ENCODE results near the gene TINAG.
"Not testable (repeated sequence)": the region's sequence is repeated elsewhere in the genome, so short reads cannot be mapped to it uniquely, and the experiment has no call there.

TINAG gene

DNA sequence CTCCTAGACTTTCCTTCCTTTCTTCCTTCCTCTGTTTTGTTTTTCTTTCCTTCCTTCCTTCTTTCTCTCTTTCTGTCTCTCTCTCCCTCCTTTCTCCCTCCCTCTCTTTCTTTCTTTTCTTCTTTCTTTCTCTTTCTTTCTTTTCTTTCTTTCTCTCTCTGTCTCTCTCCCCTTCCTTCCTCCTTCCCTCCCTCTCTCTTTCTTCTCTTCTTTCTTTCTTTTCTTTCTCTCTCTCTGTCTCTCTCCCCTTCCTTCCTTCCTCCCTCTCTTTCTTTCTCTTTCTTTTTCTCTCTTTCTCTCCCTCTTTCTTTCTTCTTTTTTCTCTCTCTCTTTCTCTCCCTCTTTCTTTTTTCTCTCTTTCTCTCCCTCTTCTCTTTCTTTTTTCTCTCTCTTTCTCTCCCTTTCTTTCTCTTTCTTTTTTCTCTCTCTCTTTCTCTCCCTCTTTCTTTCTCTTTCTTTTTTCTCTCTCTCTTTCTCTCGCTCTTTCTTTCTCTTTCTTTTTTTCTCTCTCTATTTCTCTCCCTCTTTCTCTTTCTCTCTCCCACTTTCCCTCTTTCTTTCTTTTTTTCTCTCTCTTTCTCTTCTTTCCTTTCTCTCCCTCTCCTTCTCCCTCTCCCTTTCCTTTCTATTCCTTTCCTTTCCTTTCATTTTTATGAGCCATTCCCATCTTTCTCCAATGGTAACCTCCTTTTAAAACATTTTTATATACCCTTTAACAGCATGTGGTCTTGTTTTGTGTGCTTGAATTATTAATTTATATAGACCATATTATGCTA is 2.3 kb downstream of the TINAG start:
- no peak for DNase-seq

DNA sequence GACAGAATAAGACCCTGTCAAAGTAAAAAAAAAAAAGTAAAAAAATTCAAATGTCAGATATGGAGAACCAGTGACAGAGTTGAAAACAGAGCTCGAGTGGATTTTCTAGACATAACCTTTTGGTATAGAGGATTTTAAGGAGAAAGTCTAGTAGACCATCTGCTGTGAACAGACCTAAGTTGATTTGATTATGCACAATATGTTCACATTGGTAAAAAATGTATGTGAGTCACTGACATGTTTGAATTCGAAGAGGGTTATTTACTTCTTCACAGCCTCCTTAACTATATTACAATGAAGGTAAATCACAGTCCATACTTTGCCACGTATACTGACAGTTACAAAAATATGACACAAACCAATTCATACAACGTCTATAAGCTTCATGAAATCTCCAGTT is 7.4 kb downstream of the TINAG start:
- DNase-seq: no peak

DNA sequence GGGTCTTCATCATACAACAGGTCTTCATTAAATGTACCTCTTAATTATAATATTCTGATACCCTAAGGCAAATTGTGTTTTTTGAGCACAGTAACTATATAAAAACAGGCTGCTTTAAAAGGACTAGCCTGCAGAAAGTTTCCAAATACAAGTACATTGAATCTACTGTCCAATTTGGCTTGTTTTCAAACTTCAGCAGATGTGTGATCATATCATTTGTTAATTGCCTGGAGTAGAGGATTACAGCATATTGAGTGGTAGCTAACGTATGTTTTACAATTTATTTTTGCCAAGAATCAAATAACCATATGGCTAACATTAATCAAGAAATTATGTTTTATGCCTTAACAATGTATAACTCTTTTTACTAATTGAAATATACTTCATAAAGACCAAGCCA is 12.6 kb downstream of the TINAG start:
- no peak for DNase-seq

- DNase-seq: no peak
Observed at GRCh38 chr6:54327631-54328030, 19.4 kb downstream of the TINAG start.

DNA sequence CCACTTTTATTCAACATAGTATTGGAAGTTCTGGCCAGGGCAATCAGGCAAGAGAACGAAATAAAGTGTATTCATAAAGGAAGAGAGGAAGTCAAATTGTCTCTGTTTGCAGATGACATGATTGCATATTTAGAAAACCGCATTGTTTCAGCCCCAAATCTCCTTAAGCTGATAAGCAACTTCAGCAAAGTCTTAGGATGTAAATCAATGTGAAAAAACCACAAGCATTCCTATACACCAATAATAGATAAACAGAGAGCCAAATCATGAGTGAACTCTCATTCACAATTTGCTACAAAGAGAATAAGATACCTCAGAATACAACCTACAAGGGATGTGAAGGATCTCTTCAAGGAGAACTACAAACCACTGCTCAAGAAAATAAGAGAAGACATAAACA is 23.3 kb downstream of the TINAG start:
- DNase-seq: not testable (repeated sequence)

GRCh38 chr6:54335871-54336270 is 27.6 kb downstream of the TINAG start:
- DNase-seq: no peak

GRCh38 chr6:54353975-54354374 is 45.7 kb downstream of the TINAG start:
- DNase-seq: no peak

GRCh38 chr6:54354608-54355007 is 46.4 kb downstream of the TINAG start:
- DNase-seq: no peak

DNA sequence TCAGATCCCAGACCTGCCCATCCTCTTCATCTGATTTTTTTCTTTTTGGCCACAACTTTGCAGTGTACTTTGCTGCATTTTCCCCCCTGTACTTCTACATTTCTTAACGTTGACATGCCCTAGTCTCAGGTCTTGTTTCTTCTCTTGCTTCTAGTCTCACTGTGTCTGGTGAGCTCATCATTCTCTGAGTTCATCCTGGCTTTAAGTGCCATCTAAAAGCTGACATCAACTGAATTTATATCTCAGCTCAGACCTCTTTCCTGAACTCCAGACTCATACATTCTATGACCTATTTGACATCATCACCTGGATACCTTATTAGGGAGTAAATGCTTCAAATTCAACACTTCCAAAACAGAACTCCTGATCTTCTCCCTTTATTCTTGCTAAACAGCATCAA is 48.9 kb downstream of the TINAG start:
- no peak for DNase-seq

DNA sequence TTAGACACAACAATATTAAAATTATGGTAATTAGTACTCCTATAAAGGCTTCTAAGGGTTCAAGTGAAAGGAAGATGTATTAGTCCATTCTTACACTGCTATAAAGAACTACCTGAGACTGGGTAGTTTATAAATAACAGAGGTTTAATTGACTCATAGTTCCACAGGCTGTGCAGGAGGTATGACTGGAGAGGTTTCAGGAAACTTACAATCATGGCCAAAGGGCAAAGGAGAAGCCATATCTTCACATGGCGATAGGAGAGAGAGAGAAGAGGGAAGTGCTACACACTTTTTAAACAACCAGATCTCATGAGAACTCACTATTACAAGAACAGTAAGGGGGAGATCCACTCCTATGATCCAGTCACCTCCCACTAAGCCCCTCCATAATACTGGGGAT is 52.9 kb downstream of the TINAG start:
- no peak for DNase-seq

GRCh38 chr6:54361734-54362133 is 53.5 kb downstream of the TINAG start:
- no peak for DNase-seq

DNA sequence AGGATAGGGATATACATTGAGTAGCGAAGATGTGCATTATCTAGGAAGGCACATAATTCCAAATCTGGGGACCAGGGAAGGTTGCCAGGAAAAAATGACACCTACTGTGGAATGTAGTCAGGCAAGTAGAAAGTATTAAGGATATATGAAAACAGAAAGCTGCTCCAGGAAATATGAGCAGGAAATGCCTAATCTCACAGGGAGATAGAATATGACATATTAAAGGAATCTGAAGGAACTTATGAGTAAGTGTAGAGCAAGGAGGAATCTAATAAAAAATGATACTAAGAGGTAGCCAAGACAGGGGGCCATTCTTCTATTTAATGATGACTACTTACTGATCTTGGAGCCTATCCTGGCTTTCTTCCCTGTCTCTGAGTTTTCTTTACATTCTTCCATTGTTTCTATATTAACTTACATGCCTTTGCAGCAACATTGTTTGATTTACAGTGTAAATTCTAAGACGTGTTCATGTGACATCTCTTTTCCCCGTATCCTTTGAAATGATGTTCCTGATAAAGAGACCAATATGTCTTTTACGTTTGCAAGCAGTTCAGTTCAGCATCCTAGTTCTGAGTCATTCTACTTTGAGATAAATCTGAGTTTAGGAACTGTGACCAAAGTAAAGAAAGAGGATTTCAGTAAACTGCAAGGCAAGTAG is 58.6 kb downstream of the TINAG start:
- DNase-seq: no peak

DNA sequence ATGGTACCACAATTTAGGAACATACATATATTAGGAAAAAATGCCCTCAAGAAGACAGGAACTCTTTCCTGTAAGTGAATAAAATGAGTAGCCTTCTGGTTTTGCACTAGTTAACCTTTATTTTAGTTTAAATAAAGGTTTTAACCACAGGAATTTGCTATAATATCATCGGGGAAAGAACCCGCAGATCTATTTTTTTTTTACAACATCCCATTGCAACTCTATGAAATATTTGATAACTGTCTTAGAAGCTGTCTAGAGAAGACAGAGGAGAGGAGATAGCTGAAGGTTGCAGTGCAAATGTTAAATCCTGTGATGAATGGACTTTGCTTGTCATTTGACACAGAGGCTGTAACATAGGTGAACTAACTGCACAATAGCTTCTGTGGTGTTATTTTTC is 69.5 kb downstream of the TINAG start:
- DNase-seq: no peak

GRCh38 chr6:54386295-54386694 is 78.1 kb downstream of the TINAG start:
- no peak for DNase-seq

DNA sequence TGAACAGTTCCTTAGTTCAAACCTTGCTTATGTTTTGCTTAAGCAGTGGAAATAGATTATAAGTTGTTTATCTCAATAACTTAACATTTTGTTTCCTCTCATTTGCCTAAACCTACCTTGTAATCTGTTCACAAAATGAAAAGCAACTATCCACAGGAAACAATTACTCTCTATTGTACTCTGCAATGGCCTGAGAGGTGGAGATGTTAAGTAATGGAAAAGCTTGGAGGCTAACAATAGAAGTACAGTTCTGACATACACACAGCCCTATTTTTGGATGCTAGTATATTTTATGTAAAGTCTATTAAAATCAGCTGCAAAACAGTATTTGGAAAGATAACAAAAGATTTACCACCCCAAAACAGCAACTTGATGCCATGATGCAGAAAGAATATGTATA is 82.1 kb downstream of the TINAG start:
- DNase-seq: no peak

- no peak for DNase-seq
Observed at GRCh38 chr6:54391577-54391976, 83.3 kb downstream of the TINAG start.

- DNase-seq: no peak
Observed at GRCh38 chr6:54403096-54403495, 94.9 kb downstream of the TINAG start.

- DNase-seq: no peak
Observed at GRCh38 chr6:54404791-54405190, 96.5 kb downstream of the TINAG start.

GRCh38 chr6:54411767-54412166 is 103.5 kb downstream of the TINAG start:
- DNase-seq: no peak

- DNase-seq: no peak
Observed at GRCh38 chr6:54415517-54415916, 107.3 kb downstream of the TINAG start.

- no peak for DNase-seq
Observed at GRCh38 chr6:54419885-54420284, 111.6 kb downstream of the TINAG start.

GRCh38 chr6:54426995-54427394 is 118.8 kb downstream of the TINAG start:
- no peak for DNase-seq

DNA sequence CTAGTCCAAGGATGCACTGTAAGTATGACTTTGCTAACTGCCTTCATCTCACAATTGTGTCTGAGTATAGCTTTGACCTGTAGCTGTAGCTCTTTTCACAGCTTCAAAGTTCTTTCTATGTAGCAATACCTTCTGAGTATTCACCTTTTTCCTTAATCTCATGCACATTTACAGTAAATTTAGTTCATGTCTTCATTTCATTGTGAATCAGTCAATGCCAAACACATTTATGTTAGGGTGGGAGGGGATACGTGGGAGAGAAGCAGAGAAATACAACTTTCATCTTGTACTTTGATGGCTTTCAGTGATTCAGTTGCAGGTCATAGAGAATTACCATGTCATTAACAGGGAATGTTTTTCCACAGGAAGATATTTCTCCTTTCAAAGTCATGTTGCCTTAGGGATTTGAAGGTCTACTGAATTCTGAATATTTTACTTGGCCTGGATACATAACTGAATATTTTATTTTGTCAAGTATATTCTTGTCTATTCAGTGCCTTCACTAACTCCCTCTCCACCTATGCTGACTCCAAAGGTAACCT is 119.2 kb downstream of the TINAG start:
- DNase-seq: no peak

DNA sequence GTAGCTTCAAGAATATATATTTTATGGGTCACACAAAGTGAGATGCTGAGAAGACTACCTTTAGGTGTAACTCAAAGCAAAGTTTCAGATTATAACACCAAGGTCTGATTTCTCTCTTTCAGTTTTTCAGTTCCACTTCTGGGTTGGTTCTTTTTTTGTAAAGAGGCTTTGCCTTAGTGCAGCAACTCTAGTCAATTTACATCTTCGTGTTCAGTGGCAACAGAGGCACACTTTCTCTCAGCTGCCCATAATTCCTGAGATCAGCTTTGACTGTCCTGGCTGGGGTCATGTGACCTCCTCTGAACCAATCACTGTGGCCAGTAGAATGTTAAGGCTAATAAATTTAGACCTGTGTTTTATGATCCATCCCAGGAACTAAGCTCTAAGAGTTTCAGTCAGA is 120.2 kb downstream of the TINAG start:
- no peak for DNase-seq

GRCh38 chr6:54431466-54431865 is 123.2 kb downstream of the TINAG start:
- no peak for DNase-seq

Data from NCI-H1092 treated with DMSO at 0.1 percent for 48 hours (cell line).